Measurements from ENCODE around the gene FADS3.
A peak's percentile ranks its signal among the peaks of the same experiment; 100 is the strongest.

The FADS3 gene

DNA sequence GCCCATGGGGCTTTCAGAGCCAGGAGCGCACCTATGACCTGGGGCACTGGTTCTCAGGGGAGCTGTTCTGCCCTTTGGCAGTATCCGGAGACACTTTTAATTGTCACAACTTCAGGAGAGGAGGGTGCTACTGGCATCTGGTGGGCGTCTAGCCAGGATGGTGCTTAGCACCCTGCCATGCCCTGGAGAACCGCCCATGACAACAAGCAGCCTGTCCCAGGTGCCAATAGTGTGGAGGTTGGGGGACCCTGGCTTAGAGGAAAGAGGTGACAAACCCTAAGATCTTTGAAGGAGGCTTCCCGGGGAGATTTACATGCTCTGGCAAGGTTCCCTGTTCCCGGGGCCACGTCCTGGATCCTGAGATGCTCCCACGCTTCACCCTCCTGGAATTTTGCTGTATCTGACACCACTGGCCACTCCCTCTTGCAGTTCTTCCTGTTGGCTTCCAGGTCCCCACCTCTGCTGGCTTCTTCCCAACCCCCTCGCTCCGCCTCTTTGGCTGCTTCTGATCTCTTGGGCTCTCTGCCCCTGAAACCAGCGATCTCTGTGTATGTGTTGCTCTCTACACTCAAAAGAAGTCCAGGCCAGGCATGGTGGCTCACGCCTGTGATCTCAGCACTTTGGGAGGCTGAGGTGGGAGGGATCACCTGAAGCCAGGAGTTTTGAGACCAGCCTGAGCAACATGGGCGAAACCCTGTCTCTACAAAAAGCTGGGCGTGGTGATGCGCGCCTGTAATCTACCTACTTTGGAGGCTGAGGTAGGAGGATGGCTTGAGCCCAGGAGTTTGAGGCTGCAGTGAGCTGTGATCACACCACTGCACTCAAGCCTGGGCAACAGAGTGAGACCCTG lies 31.1 kb downstream of the FADS3 start:
- peak in 2 of 51 donors; percentile 15 to 18 for DNase-seq

DNA sequence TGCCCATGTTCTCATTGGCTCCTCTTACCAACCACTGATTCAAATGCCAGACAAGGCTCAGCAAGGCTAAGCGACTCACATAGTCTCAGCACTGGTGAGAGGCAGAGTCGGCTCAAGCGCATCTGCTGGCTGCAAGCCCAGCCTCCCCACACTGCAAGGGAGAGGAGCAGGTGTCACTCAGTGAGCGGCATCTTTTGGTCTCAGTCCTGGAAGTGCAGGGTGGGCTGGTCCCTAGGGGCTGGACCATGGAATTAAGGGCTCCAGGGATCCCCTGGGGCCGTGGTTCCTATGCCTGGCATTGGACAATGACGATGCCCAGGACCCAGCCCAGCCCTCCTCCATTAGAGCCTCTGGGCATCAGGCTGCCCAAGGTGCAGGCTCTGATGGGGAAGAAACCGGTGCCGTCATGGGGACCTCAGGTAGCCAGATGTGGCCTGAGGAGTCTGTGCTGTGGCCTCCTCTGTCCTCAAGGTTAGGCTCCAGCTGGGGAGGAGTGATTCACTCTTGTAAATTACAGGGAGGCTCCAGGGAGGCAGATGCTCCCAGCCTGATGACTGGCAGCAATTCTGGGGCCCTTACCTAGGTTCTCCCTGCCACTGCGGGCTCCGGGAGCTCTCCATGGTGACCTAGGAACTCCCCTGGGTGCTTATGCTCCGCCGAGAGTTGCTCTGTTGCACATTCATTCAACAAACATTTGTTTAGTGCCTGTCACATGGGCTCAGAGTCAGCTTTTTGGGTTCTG lies 35.2 kb downstream of the FADS3 start:
- peak in 1 of 51 donors; percentile 26 for DNase-seq

DNA sequence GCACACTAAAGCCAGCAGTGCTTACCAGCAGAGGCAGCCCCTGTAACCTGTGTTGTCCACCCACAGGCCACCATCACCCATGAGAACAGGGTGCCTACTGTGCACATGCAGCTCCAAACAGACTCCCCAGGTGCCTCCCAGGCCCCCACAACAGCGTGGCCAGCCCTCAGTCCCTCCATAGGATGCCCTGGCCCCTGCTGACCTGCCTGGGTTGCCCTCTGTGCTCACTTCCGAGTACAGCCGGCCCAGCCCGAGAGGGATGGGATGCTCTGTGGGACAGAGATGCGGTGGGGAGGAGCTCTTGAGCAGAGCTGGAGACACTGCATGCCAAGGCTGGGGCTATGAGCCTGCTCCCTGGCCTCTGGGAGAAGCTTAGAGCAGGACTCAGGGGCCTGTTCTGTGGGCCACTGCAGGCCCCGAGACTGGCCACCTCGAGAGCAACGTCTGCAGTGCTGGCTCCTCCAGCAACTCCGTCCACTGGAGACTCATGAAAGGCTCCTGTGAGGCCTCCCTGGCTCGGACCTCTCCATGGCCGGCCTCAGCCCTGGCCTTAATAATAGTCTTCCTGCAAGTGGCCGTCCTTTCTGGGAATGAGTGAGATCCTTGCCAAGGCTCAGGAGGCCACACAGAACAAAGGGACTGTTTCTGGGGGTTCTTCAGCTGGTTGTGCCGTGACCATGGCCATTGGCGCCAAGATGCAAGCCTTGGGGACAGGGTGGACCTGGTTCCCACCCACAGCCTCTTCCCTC lies 36.2 kb downstream of the FADS3 start:
- DNase-seq: peak in 18 of 51 donors; percentile 22 to 65 (median 44)

DNA sequence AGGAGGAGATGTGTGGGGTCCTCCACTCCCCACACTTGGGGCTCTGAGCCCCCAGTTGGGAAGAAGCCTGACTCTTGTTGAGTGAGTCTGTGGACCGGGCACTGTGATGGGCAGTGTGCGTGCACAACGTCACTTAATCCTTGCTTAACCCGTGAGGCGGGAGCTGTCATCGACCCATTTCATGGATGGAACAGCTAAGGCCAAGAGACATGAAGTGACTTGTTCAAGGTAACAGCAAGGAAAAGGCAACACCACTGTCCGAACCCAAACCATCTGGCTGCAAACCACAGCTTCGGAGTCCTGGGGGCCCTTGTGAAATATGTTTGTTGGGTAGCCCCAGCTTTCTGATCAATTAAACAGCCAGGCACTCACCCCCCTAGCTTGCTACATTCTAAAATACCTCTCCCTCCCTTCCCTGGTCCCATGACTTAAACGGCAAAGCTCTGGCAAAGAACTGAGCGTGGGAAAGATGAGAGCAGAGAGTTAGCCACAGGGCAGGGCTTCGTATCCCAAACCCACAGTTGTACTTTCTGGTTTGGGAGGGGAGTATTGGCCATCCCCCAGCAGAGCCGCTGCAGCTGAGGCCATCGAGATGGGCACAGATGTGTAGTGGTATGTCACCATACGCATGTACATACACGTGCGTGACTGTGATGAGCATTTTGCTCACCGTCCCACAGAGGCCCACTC lies 37.0 kb downstream of the FADS3 start:
- DNase-seq: no peak

DNA sequence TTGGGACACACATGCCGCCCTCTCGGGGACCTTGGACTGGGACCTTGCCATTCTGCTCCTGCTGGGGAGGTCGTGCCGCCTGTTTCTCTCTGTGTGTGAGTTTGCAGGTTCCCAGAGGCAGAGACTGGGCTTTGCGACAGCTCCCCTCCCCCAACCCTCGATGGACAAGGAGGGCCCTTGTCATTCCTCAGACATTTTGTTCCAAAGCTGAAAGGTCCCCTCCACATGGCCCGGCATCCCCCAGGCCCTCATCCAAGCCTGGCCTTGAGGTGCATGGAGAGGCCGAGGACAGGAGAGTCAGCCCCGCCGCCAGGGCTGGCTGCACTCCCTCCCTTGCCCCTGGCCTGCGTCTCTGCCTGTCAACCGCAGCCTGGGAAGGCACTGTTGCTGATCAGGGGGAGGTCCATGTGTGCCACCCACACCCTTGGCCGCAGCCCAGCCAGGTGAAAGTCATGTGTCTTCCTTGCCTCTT lies 37.6 kb downstream of the FADS3 start:
- peak in 38 of 51 donors; percentile 27 to 89 (median 60) for DNase-seq

DNA sequence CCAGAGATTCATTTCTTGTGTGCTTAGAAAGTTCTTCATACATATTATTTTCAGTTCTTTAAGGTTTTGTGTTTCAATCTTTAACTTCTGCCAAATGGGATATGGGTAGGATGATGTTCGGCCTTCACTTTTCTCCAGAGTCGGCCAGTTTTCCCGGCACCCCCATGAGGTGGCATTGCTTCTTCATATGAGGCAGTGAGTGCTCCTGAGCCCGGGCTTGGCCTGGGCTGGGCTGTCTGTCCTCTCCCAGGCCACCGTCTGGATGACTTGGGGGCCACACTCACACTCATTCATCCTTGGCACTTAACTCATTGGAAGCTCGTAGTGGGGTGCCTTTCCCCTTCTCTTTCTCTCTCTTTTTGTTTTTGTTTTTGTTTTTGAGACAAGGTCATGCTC lies 39.4 kb downstream of the FADS3 start:
- no peak for DNase-seq

DNA sequence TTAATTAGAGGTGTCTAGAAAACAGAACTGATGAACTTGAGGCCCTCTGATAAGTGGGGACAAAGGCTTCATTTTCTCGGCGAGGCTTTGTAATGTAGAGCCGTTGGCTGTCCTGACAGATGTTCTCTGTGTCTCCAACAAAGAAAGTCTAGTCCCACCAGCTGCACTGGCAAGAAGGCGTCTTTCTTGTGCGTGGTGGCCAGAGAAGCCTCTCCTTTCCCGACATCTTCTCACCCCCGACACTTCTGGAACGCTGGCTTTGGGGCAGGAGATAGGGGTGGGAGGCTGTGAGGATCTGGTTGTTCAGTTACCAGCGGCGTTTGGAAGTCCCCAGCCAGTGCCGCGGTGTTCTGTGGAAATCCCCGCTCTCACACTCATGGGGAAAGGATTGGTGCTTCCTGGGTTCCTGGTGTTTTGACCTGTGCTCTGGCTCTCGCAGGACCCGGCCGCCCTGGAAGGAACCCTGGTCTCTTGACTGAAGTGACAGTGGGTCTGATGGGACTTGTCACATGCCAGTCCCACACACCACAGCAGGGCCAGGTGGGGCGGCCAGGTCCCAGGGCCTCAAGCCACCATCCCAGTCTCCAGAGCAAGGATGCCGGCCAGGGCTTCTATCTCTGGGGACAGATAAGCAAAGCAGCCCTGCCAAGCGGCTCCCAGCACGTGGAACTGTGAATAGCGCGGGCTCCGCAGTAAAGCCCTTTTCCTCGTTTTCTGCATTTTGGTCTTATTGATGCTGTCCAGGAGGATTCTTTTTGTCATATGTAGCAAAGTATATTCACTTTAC lies 40.0 kb downstream of the FADS3 start:
- peak in 17 of 51 donors; percentile 10 to 62 (median 35) for DNase-seq

DNA sequence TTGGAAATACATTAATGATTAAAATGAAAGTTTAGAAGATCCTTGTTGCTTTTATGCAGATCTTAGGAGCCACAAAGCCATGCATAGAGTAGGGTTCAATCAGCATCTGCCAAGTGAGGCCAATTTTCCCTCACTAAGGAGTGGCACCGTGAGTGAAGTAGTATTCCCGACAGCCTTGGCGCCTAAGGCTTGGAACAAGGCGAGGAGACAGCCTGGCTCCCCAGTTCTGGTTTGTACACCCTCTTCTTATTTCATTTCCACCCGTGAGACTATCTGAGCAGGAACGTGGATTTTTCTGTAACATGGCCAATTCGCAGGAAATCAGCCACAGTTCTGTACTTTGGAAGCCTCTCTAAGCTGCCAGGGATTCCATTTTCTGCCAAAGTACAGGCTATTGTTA lies 40.7 kb downstream of the FADS3 start:
- peak in 7 of 51 donors; percentile 9 to 53 (median 26) for DNase-seq

DNA sequence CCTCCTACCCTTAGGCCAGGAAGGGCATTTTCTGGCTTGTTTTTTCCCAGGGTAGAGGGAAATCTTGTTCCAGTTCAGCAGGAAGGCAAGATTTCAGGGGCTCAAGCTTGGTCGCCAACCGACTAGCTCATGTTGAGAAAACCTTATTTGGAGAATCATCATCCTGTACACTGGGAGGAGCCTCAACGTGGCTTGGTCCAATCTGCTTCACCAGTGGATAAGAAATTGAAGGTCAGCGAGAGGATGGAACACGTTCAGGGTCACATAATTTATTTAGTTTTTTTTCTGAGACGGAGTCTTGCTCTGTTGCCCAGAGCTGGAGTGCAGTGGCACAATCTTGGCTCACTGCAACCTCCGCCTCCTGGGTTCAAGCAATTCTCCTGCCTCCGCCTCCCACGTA lies 42.7 kb downstream of the FADS3 start:
- no peak for DNase-seq

DNA sequence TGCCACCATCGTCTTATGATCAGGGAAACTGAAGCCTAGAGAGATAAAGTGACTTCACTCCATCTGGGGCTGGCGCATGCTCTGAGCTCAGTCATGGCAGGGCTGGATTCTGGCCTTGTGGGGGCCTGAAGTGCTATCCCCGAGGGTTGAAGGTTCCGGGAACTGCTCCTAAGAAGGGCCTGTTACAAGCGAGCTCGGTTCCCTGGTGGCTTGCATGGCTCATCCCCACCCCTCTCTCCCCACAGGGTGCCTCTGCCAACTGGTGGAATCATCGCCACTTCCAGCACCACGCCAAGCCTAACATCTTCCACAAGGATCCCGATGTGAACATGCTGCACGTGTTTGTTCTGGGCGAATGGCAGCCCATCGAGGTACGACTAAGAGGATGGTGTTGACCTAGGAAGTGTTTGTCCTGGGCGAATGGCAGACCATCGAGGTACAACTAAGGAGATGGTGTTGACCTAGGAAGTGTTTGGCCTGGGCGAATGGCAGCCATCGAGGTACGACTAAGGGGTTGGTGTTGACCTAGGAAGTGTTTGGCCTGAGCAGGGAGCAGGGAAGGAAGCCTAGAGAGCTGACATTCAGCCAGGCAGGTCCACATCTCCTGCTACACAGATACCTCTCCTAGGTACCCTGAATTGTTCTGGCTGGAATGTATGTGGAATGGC lies 43.3 kb downstream of the FADS3 start:
- no peak for DNase-seq

DNA sequence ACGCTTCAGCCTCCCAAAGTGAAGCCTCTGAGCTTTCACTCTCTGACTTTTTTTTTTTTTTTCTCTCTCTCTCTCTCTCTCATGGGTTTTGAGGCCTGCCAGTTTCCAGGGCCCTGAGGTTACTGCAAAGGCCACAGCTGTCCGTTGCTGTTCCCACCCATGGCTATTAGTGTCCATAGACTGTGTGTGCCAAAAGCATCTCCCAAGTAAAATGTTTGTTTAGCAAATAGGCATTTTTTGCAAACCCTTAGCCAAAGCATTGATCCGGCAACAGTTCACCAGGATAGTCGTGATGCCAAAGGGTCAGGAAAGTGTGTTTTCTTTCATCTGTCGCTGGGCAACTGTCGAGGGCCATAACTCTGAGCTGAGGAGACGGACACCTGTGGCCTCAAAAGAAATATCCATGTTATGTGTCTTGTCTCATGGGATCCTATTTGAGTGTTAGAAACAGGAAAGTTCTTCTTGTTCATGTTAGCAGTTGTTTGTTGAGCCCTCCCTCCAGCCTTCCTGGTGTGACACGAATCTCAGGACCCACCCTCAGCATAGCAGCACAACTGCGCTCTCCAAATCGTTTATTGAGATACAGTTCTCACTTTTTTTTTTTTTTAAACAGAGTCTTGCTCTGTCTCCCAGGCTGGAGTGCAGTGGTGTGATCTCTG lies 44.9 kb downstream of the FADS3 start:
- no peak for DNase-seq

DNA sequence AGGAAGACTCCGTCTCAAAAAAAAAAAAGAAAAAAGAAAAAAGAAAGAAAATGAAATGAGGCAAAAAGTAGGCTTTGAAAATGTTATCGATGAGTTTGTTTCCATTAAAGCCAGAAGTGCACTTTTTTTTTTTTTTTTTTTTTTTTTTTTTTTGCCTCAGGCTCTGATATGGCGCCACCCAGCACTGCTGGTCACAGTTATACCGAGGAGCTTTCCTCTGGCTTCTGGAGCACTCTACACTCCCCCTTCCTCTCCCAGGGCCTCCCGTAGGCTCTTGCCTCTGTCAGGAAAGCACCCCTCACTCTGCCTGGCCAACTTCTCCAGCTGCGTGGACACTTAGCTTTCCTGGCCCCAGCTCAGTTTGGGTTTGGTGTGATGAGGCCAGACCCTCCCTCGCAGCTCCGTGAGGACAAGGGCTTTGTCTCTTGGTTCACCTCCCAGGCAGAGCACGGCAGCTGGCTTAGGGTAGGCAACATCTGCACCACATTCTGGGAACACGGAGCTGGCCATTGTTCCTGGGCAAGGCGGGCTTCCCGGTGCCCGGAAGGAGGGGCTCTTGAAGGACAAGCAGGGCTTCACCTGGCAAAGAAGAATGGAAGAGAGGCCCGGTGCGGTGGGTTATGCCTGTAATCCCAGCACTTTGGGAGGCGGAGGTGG lies 46.3 kb downstream of the FADS3 start:
- no peak for DNase-seq

DNA sequence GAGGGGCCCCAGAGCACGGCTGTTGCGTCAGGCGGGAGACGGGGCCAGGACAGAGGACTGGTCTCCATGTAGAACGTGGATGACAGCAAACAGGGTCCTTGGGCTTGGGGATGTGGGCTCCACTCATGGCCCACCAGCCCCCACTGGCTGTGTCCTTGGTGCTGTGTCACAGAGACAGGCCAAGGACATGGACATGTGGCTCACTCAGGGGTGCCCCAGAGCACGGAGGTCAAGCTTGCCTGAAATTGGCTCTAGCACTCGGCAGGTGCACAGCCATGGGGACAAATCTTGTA lies 48.9 kb downstream of the FADS3 start:
- DNase-seq: no peak

DNA sequence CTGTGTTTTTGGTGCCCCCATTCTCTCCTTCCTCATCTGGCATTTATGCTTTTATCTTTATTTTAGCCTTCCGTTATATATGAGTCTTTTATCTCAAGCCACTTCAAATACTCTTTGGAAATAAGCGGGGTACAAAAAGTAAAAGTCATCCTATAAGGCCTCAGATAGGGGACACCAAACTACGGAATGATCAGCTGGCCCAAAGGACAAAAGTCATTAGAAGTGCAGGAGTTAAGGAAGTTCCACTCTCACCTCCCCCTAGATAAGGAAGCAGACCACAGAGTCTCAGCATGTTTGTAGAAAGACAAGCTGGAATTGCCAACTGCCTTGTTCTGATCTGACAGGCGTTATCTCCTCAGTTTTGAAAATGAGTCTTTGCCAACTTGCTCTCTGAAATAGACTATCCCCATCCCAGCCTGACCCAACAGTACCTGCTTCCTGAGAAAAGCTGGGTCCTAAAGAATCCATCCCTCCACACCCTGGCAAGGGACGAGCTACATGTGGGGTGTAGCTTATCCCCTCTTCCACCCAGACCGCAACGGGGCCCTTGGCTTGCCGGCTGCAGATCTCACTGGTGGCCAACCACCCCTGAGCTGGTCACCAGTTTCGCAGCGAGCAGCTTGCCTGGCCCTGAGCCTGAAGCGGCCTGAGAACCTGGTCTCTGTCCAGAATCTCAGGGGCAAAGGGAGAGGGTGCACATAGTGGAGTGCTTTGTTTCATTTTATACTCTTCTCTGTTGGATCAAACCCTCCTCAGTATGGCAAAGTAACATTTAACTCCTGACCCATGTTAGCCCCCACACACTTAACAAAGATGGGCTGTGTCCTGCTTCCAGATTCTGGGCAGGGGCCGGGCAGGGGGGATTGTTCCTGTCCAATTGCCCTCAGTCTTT lies 49.5 kb downstream of the FADS3 start:
- peak in 30 of 51 donors; percentile 14 to 76 (median 44) for DNase-seq

DNA sequence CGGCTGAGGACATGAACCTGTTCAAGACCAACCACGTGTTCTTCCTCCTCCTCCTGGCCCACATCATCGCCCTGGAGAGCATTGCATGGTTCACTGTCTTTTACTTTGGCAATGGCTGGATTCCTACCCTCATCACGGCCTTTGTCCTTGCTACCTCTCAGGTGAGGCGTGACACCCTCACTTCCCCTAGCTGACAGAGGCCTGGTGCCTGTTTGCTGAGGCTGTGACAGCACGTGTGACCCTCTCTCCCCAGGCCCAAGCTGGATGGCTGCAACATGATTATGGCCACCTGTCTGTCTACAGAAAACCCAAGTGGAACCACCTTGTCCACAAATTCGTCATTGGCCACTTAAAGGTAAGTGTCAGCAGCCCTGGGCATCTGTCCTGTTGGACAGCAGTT lies 51.0 kb downstream of the FADS3 start:
- no peak for DNase-seq

DNA sequence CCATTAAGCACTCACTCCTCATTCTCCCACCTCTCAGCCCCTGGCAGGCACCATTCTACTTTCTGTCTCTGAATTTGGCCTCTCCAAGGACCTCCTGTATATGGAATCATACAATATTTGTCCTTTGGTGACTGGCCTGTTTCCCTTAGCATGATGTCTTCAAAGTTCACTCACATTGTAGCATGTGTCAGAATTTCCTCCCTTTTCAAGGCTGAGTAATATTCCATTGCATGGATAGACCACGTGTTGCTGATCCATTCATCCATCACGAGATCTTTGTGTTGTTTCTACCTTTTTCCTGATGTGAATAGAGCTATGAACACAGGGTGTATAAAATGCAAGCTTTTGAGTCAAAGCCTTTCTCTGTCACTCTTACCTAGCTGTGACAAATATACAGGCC lies 51.6 kb downstream of the FADS3 start:
- no peak for DNase-seq

DNA sequence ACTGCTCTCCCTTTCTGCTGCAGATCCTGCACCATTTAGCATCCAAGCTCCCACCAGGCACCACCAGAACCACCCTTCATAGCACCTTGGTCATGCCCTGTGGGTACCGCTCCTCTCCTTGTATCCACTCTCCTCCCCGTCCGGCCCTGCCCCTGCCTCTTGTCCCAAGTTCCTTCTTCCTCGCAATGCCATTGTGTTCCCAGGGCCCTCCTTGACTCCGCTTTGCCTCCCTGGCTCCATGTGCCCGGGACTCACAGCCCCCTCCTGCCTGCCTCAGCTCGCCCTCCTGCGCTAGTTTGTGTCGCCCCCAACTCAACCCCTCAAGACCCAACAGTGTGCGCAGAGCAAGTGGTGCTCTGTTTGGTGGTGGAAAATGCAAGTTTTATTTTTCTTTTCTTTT lies 52.4 kb downstream of the FADS3 start:
- no peak for DNase-seq

DNA sequence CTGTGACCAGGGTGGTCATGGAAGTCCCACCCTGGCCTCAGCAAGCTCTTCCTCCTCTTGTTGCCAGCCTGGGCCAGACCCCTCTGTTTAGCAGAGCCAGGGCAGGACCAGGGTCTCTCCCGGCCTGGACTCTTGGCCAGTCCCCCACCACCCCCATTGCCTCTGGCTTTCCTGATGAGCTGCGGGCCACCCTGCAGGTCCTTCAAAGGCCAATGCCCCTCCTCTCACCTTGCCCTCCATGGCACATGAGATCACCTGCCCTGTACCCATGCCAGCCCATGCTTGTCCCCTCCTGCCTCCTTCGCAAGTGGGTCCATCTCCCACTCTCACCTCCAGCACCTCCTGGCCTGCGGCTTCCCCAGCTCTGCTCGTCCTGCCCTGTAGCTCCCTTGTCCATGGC lies 52.8 kb downstream of the FADS3 start:
- DNase-seq: no peak
